HPDE6-E6E7 (cell line): ENCODE results near the gene BMS1.
"Not testable (repeated sequence)": the region's sequence is repeated elsewhere in the genome, so short reads cannot be mapped to it uniquely, and the experiment has no call there.

ENCODE experiments used
- DNase-seq: peaks from one replicate; pipeline ENCODE4 v3.0.0; 2011; ENCODE audit warnings: missing footprints; ENCODE audit errors: extremely low spot score

BMS1 gene

DNA sequence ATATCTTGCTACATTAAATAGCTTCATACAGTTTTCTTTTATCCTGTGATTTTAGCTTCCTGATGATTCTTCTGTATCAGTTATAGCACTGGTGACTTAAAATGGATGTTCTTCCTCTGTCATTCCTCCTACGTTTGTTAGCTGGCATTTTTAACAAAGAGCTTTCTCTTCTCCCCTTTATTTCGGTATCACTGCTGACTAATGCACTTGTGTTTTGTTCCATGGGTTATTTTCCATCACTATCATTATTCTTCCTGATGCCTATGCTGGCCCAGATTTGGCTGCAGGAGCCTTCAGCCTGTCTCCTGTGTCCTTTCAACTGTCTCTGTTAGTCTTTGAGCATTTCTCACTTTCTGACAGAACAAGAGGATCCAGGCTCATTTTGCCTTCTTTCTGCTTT is 13.1 kb downstream of the BMS1 start:
- DNase-seq = no peak

GRCh38 chr10:42801135-42801534 is 18.5 kb downstream of the BMS1 start:
- no peak for DNase-seq

DNA sequence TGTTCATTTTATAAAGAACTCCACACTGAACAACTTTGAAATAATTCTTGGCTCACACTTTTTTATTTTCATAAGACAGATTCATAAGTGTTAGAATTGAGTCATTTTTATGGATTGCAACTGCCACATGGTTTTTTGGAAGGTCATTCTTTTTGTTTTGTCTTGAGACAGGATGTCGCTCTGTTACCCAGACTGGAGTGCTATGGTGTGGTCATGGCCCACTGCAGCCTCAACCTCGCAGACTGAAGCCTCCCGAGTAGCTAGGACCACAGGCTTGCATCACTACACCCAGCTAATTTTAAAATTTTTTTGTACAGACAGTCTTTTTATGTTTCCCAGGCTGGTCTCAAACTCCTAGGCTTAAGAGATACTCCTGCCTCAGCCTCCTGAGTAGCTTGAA is 20.3 kb downstream of the BMS1 start:
- no peak for DNase-seq

DNA sequence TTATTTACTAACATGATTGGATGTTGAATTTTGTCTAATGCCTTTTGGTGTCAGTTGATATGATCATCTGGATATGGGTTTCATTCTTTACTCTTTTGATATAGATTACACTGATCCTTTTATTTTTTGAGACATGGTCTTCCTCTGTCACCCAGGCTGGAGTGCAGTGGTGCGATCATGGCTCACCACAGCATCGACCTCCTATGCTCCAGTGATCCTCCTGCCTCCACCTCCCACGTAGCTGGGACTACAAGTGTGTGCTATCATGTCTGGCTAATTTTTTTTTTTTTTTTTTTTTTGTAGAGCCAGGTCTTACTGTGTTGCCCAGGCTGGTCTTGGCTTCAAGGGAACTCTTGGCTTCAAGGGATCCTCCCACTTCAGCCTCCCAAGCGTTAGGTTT is 27.1 kb downstream of the BMS1 start:
- DNase-seq = no peak

DNA sequence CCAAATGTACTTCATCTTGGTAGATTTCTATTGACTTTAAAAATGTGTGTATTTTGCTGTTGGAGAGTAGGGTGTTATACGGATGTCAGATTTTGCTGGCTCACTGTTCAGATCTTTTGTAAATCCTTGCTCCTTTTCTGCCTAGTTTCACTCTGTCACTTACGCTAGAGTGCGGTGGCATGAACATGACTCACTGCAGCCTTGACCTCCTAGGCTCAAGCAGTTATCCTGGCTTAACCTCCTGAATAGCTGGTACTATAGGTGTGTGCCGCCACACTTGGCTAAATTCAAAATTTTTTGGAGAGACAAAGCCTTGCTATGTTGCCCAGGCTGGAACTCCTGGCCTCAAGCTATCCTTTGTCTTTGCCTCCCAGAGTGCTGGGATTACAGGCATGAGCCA is 29.4 kb downstream of the BMS1 start:
- no peak for DNase-seq

GRCh38 chr10:42813989-42814687 is 31.5 kb downstream of the BMS1 start:
- not testable (repeated sequence) for DNase-seq

DNA sequence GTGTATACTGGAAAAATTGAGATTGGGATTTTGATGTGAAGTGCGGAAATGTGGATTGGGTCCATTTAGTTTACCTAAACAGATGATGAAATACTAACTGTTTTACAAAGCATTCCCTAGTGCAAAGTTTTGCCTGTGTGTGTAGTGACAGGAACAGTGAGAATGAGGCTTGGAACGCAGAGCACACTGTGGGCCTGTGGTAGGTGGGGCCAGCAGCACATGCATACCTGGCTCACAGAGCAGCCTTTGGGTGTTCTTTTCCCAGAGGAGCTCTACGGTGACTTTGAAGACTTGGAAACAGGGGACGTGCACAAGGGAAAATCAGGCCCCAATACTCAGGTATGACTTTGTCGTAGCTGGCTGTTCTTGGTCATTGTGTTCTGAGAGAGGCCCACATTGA is 33.7 kb downstream of the BMS1 start:
- not testable (repeated sequence) for DNase-seq

DNA sequence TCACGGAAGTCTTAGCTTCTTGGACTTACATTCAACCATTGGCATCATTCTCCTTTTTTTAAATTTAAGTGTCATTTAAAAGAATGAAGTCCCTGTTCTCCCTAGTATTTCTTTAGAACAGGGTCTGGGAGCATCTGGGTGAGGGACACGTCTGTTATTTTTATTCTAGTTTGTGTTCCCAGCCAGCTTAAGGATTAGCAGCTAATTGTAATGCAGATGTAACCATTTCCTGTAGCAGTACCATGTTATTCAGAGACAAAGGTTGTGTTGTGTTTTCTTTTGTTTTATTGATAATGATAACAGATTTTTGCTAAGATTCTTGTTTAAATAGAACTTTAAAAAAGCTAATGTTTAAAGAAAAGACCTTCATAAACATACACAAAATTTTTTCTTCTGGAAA is 34.3 kb downstream of the BMS1 start:
- no peak for DNase-seq

DNA sequence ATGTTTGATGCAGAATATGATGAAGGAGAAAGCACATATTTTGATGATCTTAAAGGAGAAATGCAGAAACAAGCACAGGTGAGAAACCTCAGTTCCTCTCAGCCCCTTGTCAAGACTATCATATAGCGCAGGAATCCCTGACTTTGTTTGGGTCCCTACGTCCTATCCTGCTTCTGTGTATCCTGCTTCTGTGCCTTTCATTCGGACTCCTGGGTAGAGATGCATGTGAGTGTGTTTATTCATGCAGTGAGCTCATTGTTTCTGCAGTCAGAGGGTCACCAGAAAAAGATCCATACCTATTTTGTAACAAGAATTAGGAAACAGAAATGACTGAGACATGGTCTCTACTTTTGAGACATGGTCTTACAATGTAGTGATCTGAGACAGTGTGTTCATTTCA is 34.8 kb downstream of the BMS1 start:
- not testable (repeated sequence) for DNase-seq

GRCh38 chr10:42826759-42827158 is 44.2 kb downstream of the BMS1 start:
- not testable (repeated sequence) for DNase-seq

- DNase-seq = no peak
These were observed 44.6 kb downstream of the BMS1 start for GRCh38 chr10:42827201-42827600.

DNA sequence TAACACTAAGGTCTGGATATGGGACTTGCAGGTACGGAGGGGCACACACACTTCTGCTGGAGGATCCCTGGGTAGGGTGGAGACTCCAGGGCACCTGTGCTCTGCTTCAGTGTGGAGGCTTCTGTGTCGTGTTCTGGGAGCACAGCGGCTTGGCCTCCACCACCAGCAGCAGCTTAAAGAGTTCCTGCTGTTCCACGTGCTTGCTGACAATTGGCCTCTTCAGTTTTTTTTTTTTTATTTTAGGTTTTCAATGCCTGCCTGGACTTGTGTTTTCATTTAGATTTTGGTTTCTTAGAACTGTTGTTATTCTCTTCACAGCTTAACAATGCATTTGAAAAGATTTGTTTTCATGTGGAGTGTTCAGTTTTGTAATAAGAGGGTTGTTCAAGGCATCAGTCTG is 45.8 kb downstream of the BMS1 start:
- DNase-seq = not testable (repeated sequence)

GRCh38 chr10:42830237-42830636 is 47.6 kb downstream of the BMS1 start:
- no peak for DNase-seq

DNA sequence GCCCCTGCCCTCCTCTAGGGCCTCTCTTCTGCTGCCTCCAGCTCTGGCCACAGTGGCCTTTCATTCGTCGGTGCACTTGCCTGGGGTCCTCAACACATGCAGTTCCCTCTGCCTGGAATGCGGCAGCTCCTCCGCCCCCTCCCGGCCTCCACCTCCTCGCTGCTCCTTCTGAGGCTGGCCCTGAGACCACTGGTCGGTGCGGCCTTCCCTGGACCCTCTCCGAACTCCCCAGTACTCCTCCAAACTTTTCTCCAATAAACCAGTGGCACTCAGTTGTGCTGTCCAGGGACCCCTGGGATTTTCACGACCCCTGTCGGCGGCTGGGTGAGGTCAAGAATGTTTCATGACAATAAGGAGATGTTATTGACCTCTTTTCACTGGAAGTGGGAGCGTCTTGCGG is 53.5 kb downstream of the BMS1 start:
- no peak for DNase-seq

GRCh38 chr10:42836771-42837468 is 54.3 kb downstream of the BMS1 start:
- DNase-seq = no peak

GRCh38 chr10:42844810-42845209 is 62.2 kb downstream of the BMS1 start:
- not testable (repeated sequence) for DNase-seq

- not testable (repeated sequence) for DNase-seq
These were observed 64.7 kb downstream of the BMS1 start for GRCh38 chr10:42847261-42847660.

DNA sequence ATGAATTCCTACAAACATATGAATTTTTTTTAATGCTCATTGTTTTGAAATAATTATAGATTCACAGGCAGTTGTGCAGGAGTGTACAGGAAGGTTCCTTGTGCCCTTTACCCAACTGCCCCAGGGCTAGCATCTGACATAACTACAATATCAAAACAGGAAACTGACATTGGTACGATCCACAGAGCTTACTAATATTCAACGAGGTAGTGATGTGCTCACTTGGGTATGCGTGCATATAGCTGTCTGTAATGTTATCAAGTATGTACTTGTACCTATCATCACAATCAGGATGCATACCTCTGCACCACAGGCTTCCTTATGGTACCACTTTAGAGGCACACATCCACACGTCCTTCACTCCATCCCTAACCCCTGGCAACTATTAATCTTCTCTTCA is 68.3 kb downstream of the BMS1 start:
- peak; percentile 89 for DNase-seq

DNA sequence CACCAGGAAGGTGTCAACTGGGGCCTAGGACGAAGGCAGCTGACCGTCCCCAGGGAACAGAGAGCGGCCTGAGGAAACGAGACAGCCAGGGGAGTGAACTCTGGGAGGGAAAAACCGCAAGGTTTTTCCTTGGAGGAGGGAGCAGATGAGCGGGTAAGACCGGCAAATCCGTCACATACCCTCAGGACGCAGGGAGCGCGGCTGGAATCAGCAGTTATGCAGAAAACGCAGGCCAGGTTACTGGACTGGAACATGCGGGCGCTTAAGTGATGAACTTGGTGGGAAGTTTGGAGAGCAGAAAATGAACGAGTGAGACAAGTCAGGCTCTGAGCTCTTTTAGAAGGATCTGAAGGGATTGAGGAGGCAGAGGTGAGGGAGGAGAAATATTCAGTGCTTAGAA is 76.7 kb downstream of the BMS1 start:
- no peak for DNase-seq

DNA sequence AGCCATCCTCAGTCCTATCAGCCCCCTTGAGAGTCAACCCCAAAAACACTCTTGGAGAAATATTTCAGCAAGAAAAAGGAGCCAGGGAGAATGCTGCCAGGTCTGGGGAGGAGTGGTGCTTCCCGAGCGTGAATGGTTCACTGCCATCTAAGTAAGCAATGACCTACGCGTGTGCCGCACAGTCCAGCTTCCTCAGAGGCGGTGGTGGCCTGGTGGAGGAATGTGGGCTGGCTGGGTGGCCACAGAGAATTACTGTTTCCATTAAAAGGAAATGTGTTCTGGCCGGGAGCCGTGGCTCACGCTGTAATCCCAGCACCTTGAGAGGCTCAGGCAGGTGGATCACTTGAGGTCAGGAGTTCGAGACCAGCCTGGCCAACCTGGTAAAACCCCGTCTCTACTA is 77.4 kb downstream of the BMS1 start:
- DNase-seq = not testable (repeated sequence)

DNA sequence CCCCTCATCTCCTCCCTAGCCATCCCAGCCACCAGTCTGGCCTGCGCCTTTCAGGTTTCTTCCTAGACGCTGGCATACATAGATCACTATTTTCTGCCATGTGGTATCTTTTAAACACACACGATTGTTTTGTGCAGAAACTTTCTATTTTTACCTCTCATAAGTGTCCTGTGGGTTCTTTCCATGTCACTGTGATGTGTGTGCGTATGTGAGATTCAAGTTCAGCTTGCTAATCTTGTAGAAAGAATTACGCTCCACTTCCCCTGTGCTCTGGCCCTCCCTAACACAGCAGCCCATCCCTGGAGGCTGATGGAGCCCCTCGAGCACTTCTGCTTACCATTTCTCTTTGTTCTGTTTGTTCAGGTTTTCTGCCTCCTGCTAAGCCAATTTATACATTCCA is 80.2 kb downstream of the BMS1 start:
- DNase-seq = not testable (repeated sequence)

GRCh38 chr10:42864575-42864974 is 82.0 kb downstream of the BMS1 start:
- no peak for DNase-seq

GRCh38 chr10:42865716-42866114 is 83.1 kb downstream of the BMS1 start:
- no peak for DNase-seq
